ENCODE measurements around the gene COL5A2.

Gene COL5A2

DNA sequence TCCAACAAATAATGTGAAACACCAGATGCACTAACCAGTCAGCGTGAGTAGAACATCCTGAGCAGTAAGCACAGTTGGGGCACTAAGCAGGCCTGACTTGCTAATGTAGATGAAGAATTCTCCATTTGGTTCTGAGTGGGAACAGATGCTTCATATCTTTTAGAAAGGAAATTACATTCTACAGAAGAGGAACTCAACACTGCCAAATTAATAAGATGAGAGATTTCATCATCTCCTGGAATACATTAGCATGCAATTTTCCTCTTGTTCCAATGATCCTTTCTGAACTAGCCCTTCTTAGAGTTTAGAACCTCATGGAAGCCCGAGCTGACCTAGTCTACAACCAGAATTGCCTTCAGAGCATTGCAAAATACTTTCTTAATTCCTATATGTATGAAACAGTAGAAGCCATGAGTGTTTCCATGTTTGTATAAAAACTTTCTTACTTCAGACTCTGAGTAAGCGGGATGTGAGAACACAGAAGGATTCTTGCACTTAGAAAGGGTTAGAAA is 34.8 kb downstream of the COL5A2 start:
- DNase-seq = no peak

DNA sequence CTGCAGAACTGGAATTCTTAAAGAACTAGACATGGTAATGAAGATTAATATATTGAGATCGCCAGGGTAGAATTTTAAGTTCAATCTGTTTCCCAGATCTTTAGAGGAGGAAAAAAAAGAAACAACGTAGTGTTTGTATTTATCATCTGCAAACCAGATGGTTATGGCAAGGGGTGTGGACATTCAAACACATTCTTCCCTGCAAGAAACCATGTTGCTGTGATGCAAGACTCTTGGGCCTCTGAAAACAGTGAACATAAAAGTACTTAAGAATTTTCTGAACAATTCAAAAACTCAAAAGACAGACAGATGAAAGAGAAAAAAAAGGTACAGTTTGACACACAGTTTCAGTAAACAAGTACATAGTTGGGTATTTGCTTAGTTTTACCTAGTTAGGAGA is 35.6 kb downstream of the COL5A2 start:
- DNase-seq = no peak

DNA sequence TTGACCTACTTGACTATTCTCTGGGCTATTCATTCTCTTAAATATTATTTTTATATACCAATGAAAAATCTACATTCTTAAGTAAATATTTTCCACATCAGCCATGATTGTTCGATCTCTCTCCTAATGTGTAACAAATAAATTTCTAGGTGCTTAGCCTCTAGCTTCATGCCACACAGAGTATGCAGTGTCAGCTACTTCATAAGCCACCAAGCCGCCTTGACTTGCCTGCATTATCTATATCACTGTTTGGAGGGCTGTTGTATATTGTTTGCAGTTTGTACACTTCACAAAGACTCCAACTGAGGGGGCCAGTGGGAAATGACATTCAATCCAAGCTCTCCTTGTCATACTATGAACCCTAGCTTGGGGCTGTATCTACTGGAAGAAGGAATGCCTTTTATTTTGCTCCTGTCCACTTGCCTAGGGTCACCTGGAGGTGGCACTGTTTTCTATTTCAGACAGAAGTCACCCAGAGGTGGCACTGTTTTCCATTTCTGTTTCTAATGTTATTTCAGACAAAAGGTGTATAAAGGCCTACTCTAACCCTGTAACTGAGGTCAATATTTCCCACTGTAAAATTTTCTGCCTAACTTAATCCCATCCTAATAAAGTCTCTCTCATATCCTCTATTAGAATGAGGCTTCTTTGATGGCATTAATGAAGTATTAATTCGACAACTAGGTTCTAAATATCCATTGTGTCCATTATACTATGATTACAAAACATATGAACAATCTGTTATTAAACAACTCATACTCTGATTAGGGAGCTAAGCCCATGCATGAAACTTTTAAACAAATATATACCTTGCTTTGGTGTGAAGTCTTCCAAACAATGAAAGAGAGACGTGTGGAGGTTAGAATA is 36.4 kb downstream of the COL5A2 start:
- peak; percentile 29 for DNase-seq

DNA sequence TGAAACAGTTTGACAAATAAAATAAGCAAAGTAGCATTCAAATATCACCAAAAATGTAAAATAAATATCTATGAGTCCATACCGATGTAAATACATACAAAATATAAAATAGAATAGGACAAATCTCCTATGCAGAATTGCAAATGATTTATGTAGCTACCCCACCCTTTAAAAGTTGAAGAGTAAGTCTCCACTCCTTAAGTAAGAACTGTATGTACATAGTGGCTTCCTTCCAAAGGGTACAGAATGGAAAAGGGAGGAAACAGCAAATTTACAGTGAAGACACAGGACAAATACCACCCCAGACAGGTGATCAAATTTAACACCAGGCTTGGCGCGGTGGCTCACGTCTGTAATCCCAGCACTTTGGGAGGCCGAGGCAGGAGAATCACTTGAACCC is 40.8 kb downstream of the COL5A2 start:
- no peak for DNase-seq

DNA sequence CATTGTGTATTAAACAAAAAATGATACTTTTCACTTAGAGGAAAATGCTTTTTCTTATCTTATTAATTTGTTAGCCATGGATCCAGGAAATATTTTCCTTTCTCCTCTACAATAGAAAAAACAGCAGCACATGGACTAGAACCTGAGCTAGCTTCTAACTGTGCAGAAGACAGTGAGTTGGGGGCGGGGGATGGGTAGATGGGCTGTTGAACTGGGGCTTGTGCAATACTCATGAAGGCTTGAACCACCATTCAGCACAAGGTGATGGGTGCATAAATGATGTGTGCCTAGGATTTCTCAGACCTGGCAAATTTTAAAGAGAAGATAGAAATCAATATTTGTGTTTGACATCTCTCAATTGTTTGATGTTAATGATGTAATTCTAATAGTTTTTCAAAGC is 42.0 kb downstream of the COL5A2 start:
- DNase-seq = no peak

DNA sequence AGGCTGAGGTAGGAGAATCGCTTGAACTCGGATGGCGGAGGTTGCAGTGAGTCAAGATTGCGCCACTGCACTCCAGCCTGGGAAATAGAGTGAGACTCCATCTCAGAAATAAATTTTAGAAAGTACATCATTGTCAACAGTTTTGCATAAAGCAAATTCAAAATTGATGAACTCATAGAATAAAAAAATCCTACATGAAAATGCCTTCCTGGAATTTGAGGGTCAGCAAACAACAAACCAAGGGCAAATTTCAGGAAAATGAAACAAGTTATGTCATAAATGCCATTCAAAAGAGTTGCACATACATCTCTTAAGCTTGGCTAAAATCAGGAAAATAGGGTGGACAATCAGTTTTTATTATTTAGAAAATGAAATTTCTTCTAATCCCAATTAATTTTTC is 45.1 kb downstream of the COL5A2 start:
- no peak for DNase-seq

DNA sequence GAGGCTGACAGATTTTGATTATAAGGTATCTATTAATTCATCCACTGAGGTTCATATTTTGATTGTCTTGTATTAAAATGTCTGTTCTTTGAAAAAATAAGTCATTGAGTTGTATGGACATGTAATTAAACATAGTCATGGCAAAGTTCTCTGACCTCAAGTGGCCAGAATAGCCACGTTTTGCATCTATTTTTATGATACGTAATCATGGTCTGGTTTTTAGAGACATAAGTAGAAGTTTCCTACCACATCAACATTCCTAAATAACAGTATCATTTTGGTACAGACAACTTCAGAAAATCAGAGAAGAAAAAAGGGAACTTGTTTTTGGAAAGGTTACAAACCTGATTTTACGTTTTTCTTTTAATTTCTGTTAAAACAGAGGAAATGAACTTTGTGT is 47.6 kb downstream of the COL5A2 start:
- DNase-seq = no peak

DNA sequence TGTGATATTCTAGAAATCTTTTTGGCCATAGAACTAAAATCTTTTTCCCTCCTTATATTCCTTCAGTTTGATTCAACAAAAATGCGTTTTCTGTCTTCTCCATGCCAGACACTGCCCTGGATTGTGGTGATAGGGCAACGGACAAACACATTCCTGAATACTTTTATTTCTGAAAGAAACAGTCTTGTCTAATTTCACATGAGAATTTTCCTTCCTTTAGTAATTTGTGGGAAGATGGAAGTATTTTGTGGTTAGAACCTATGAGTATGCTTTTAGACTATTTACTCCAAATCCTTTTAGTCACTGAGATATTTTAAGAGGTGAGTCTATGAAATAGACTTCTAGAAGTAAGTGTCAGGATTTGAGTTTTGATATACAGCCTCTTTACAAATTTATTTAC is 49.6 kb downstream of the COL5A2 start:
- no peak for DNase-seq

DNA sequence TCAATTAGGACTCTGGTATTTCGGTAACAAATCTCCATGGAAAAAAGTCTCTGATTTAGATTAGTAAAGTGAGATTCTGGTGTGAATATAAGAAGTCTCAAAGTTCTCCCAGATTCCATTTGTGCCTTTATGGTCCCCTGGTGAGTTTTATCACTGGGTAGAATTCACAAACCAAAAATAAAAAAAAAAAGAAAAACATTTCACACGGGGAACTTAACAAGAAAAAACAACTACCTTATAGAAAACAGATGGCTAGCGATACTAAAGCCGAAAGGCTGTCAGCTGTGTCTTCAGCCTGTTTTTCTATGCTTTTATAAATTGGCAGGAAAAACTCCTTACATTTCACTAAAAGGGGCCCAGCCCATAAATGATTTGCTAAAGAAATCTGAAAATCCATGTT is 50.6 kb downstream of the COL5A2 start:
- DNase-seq = no peak

DNA sequence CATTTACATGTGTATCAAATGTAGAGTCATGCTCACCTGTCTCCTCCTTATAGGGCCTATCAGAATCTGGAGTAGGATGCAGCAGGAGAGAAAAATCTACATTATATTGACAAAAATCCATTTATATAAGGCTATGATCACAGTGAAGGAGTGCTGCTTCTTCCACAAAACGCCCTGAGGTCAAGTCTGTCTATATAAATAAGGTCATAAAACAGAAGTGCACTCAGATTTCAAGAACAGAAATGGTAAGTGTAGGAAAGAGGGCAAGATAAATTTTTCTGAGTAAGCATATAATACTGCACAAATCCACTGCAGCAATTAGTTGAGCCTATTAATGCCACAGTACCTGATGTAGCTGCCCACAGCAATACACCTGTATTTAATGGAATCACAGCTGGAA is 51.8 kb downstream of the COL5A2 start:
- DNase-seq = no peak

DNA sequence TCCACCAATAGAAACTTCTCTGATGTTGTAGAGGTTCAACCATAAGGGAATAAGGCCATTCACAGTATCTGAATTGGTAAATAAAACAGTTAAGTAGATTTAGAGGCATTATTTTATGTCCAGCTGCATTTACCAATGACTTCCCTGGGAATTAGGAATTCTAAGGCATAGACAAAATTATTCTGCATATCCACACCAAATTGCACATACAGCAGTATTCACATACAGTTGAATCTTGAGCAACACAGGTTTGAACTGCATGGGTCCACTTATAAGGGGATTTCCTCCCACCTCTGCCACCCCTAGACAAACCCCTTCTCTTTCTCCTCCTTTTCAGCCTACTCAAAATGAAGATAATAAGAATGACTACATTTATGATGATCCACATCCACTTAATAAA is 54.4 kb downstream of the COL5A2 start:
- DNase-seq = no peak

DNA sequence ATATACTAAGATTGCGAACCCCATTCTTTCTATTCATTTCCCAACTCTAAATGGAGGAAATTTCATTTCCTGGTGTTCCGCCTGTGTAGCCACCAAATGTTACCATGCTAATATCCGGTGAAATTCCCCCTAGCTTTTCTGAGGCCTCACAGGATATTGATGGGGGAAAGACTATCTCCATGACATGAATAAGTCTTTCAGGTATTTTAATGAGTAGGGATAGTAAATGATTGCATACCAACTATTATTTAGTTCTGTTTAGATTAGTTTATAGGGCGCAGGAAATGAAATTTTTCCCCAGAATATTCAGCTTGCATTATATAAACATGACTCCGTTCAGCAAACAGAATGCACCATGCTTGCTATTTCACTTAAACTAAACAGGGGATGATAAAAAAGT is 55.4 kb downstream of the COL5A2 start:
- DNase-seq = no peak

DNA sequence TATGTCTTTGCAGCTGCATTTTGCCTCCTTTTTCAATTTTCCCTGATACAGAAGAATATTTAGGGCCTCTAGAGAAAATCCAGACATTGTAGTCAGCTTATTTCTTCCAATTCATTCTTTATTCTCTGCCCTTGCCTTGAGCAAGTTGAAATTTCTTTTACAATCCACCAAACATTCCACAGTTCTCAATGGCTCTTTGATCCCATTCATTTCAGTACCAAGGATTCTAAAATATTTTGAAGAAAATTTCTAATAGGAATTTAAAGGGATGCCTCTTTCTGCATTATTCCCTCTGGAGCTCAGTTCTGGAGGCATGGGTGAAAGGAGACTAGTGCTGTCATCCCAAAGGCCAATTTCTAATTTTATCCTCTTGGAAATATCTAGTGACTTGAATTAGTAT is 61.2 kb downstream of the COL5A2 start:
- no peak for DNase-seq

DNA sequence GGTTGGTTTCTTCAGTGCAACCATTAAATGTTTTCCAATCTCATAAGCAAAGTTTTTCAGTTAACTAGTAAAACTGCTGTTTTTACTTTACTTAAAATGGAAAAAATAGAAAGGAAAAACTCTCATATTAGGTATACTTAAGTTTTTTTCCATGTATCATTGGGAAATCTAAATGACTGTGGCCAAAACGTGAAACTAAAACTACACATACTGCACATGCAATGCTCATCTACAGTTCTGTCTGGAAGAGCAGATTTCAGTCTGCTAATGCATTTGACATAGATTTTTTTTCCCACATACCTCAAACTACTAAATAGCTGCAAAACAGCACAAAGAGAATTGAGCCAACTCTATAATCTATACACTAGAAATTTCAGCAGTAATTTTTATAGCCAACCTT is 62.6 kb downstream of the COL5A2 start:
- DNase-seq = no peak

DNA sequence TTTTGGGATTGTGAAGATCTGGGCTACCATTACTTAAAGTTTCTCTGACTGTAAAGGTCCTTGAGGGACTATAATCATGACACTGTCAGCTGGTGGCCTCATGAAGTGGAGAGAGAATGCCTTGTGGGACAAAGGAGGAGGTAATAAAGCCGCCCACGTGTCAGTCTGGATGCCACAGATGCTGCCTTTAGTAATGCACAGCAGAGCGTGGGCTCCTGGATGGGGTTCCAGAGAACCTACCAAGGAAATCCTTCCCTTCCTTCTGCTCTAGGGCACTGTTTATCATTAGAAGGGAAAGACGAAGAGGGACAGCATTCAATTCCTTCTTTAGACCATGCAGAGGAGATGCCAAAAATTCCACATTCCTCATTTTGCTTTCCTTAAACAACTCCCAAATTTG is 63.5 kb downstream of the COL5A2 start:
- no peak for DNase-seq

DNA sequence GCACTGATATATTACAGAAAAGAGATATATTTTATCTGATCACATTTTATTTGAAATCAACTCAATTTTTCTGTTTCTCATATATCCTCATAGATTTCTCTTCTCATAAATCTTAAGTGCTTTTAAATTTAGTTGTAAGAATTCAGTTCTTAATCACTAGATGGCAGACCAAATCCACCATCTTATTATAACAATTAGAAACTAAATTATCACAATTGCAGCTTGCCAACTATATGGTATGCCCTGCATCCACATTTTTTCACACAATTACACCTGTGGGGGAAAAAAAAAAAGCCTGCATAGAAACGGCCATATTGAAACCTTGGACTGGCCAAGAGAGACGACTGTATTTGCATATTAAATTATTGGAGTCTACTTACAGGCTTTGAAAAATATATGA is 64.4 kb downstream of the COL5A2 start:
- no peak for DNase-seq

DNA sequence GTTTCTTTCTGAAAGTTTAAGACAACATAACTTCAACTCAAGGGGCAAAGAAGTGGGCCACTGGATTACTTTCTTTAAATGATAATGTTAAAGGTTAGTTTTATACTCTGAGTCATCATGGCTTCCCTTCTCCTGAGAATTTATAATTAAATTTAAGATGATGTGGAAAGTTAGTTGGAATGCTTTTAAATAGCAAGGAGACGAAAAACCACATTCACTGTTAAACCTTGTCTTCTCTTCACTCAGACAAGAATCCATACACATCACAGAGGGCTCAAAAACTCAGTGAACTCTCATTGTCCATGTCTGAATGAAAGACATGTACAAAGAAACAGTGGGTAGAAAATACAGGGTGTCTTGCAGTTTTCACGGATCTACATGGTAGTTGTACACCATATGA is 65.6 kb downstream of the COL5A2 start:
- DNase-seq = no peak

DNA sequence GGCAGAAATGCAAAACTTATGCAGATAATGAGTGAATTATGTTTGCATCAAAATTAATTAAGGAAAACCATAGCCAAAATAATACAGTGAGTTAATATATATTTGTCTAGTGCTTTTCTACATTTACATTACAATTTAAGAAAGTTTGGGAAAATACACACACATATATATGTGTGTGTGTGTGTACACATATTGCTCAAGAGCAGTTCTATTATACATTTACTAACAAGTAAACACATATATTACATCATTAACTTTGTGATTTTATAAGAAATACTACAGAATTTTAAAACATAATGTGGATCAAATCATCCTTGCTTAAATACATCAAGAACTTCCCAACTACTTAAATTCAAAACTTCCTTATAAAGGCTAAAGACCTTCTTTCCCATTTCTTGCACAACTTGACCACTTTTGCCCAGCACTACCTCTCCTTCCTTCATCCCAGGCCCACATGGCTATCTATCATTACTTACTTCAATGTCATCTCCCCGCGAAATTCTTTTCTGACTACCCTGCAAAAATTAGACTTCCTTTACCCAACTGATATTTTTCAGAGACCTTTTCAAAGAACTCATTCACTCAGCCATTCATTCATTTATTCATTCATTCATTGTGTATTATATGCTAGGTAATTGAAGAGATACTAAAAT is 68.4 kb downstream of the COL5A2 start:
- DNase-seq = no peak

DNA sequence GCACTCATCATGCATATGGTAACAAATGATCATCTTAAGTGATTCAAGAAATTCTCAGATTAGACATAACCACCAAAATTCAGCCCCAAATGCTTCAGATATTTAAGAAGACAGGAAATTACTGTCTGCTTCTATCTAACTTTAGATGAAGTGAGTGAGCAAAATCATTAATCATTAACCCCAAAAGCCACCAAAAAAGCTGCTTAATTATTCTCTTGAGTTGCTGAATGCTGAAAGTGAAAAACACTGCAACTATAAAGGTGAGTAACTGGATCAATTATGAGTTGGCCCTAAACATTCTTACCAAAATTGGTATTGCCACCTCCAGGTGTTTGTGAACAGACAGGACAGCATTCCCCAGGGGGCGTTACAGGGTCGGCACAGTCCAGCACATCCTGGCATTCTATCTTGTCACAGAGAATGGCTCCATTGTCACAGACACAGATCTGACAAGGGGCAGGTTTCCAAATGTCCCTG is 69.6 kb downstream of the COL5A2 start:
- DNase-seq = no peak

DNA sequence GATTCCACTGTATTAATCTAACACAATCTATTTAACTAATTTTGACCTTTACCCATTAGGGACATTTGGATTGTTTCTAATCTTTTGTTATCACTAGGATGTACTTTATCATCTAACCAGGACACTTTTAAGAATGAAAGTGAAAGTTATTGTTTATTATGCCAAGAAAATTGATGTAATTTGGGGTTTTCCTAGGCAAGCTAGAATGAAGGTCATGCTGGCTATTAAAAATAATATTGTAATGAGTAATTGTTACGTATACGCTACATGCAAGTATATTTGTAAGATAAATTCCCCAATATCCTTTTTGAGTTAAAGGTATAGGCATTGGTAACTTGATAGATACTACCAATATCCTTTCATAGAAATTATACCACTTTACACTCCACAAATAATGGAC is 74.6 kb downstream of the COL5A2 start:
- DNase-seq = no peak

DNA sequence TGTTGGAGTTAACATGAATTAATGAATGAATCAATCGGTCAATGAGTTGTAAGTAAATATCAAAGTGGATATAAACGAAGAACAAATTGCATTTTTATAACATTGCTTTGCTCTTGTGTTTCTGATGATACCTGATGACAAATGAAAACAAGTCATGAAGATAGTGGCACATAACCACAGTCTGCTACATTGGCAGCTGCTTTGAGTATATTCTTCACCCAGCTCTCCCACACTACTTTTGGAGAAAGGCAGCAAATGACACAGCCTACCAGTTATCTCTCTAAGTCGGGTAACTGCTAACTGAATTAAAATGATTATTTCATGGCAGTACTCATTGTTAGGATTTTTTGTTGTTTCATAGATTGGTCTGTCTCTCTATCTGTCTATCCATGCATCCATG is 76.8 kb downstream of the COL5A2 start:
- no peak for DNase-seq

DNA sequence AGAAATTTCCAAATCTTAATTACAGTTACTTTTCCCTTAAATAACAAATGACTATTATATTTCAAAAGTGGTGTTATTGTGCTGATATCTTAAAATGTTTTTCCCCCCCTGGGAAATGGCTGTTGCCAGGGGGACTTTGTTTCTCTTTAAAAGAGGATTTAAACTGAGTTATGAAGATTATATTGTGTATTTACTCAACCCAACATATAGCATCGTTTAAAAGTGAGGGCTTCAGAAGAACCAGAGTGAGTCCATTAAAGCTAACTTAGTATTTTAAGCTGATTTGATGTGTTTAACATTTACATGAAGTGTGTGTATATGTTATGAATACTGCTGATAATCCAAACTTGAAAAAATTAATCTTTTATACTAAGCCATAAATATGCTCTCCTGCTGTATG is 81.6 kb downstream of the COL5A2 start:
- DNase-seq = no peak

DNA sequence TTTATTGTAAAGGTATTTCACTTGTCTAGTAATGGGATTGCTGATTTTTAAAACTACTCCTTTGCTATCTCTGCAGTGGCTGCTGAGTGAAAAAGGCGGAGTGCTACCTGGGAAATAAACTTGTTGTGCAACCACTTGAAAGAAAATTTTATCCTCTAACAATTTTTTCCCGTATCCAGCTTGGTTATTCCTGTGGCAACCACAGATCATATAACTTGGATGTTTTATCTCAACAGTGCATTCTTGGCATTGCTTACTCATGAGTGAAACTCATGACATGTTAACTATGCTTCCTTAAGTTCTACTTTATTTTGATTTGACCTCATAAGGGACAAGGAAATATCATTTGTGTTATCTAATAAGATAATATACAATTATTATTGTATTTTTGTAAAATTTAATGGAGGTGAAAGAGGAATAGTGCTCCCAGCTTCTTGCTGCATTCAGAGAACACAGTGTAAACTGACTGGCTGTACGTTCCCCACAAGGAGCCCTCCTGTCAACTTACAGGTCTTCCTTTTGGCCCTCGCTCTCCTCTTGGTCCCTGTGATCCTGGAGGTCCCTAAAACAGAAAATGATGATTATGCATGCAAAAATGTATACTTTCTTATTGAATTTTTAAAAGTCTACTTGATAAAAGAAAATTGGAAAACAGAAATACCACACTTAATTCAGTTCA is 82.7 kb downstream of the COL5A2 start:
- DNase-seq = no peak

DNA sequence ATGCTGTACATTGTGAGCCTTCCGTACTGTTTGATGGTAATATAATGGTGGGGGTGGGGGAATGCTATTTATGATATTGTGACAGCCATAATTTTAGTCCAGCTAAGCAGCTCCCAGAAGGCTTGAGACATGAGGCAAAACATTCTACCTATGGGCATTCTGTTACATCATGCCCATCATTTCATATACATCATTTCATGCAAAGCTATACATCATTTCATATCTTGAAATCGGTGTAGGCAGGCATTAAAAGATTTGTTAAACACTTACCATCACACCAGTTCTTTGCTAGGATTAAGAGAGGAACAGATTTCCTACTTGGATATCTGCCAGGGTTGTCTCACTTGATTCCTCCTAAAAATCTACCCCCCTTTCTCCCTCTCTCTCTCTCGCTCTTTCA is 84.5 kb downstream of the COL5A2 start:
- no peak for DNase-seq
